Measurements from ENCODE around the gene YIPF3. TPM values are rescaled to one million over a fixed set of nuclear protein-coding genes. Genes with fewer than 3 reads are reported as not detected.

YIPF3 gene
- total RNA-seq, 1 donor from 2014 or later: 138 TPM

DNA sequence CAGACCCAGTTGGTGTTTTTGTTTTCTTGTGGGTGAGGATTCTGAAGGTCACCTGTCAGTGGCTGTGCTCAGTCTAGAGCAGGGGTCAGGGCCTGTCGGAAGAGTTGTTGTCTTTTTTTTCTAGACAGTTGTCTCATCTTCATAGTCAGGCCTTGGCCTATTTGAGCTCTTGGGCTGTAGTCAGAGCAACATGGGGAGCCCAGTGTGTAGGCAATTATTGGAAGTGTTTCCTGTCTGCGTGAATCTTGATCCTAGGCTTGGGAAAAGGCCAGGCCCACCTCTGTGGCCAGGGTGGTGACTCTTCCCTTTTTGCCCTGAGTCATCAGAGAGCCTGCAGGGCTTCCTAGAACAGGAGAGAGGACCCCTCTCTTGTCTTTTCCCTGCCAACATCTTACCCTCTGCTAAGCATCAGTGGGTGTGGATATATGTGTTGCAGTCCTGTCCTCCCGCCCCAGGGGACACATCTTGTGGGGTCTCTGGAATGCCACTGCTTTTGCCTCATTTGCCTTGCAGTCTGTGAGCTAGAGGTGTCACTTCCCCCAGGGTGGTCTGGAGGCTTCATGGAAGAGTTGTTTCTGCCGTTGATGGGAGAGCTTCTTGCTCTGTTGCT, 28.0 kb downstream of the YIPF3 start:
- Mint-ChIP-seq H3K36me3 (ENCODE audit: low read depth, unreplicated experiment) (peaks cover 9% of the 10 kb centered on the region), H3K4me3 (ENCODE audit: unreplicated experiment) (no peak overlapping the region), H3K27ac (ENCODE audit: unreplicated experiment) (no peak overlapping the region), H3K9me3 (ENCODE audit: unreplicated experiment) (no peaks in the 10 kb centered on the region), H3K4me1 (ENCODE audit: unreplicated experiment) (peaks cover 7% of the 10 kb centered on the region), H3K27me3 (ENCODE audit: unreplicated experiment) (no peaks in the 10 kb centered on the region)
- no peak for DNase-seq (ENCODE audit: low spot score)
- no peak for TF ChIP-seq CTCF (IDR thresholded peaks at IDR 0.05; ENCODE audit: unreplicated experiment)

- Mint-ChIP-seq H3K27ac (ENCODE audit: unreplicated experiment) (no peak overlapping the region), H3K4me3 (ENCODE audit: unreplicated experiment) (no peak overlapping the region), H3K36me3 (ENCODE audit: low read depth, unreplicated experiment) (no peaks in the 10 kb centered on the region), H3K27me3 (ENCODE audit: unreplicated experiment) (no peaks in the 10 kb centered on the region), H3K4me1 (ENCODE audit: unreplicated experiment) (peaks cover 21% of the 10 kb centered on the region), H3K9me3 (ENCODE audit: unreplicated experiment) (no peaks in the 10 kb centered on the region)
- no peak for DNase-seq (ENCODE audit: low spot score)
- TF ChIP-seq CTCF (IDR thresholded peaks at IDR 0.05; ENCODE audit: unreplicated experiment): no peak
These were observed 35.0 kb downstream of the YIPF3 start for GRCh38 chr6:43481591-43482236.

- Mint-ChIP-seq H3K27me3 (ENCODE audit: unreplicated experiment) (peaks cover 1% of the 10 kb centered on the region), H3K27ac (ENCODE audit: unreplicated experiment) (no peak overlapping the region), H3K4me3 (ENCODE audit: unreplicated experiment) (no peak overlapping the region), H3K36me3 (ENCODE audit: low read depth, unreplicated experiment) (no peaks in the 10 kb centered on the region), H3K4me1 (ENCODE audit: unreplicated experiment) (peaks cover 21% of the 10 kb centered on the region), H3K9me3 (ENCODE audit: unreplicated experiment) (no peaks in the 10 kb centered on the region)
- DNase-seq (ENCODE audit: low spot score): no peak
- TF ChIP-seq CTCF (IDR thresholded peaks at IDR 0.05; ENCODE audit: unreplicated experiment): no peak
These were observed 35.7 kb downstream of the YIPF3 start for GRCh38 chr6:43481075-43481474.

GRCh38 chr6:43478008-43478372, 38.7 kb downstream of the YIPF3 start:
- no peak for TF ChIP-seq CTCF (IDR thresholded peaks at IDR 0.05; ENCODE audit: unreplicated experiment)
- Mint-ChIP-seq H3K4me3 (ENCODE audit: unreplicated experiment) (peak overlapping the region; percentile 90), H3K9me3 (ENCODE audit: unreplicated experiment) (no peaks in the 10 kb centered on the region), H3K27ac (ENCODE audit: unreplicated experiment) (peak overlapping the region; percentile 65), H3K4me1 (ENCODE audit: unreplicated experiment) (peaks cover 21% of the 10 kb centered on the region), H3K27me3 (ENCODE audit: unreplicated experiment) (peaks cover 1% of the 10 kb centered on the region), H3K36me3 (ENCODE audit: low read depth, unreplicated experiment) (no peaks in the 10 kb centered on the region)
- DNase-seq (ENCODE audit: low spot score): no peak

DNA sequence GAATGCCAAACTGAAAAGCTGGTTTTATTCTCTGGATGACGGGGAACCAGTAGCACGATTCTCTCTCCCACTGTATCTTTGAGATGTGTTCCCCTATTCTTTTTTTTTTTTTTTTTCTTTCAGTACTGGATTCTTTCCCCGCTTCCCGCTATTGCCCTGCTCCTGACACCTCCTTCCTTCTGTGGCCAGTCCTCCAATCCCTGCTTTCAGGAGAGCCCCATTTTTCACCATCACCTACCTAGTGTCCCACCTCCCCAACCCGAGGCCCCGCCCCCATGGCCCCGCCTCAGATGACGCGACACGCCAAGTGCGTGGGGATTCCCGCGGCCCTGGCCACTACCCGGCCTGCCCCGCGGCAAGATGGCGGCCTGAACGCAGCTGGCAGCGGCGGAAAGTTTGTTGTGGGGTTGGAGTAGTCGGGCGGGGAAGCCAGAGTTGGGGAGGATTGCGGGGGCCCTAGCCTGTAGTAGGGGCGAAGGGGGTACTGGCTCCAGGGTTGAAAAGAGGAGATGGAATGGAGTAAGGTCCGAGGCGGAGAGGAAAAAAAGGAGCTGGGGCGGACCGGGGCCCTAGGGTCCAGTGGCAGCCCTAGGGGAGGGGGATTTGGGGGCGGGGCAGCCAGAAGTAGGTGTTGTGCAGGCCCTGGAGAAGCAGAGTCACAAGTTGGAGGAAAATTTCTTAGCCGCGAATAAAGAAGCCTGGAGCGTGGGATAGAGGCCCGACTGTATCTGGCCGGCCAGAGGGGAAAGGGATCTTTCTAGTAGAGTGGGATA, 39.3 kb downstream of the YIPF3 start, which contains the start of gene TJAP1:
Gene TJAP1, plus strand, starts transcription at position 336 of the 773 bp plus-strand sequence. CDS start 21,432 bp downstream, outside the sequence.
- TF ChIP-seq CTCF (IDR thresholded peaks at IDR 0.05; ENCODE audit: unreplicated experiment): no peak
- Mint-ChIP-seq H3K4me3 (ENCODE audit: unreplicated experiment) (peak within 1 kb of the TSS; percentile 90), H3K36me3 (ENCODE audit: low read depth, unreplicated experiment) (no peaks in the 10 kb centered on the region), H3K27me3 (ENCODE audit: unreplicated experiment) (peaks cover 1% of the 10 kb centered on the region), H3K9me3 (ENCODE audit: unreplicated experiment) (no peaks in the 10 kb centered on the region), H3K27ac (ENCODE audit: unreplicated experiment) (peak within 1 kb of the TSS; percentile 65), H3K4me1 (ENCODE audit: unreplicated experiment) (peaks cover 21% of the 10 kb centered on the region)
- DNase-seq (ENCODE audit: low spot score): peak; percentile 96

Measured in endothelial cell (in vitro differentiated cells).